H9 (cell line): Measurements from ENCODE around the gene GALNT12. TPM values are rescaled to one million over a fixed set of nuclear protein-coding genes. Genes with fewer than 3 reads are reported as not detected.

Experiments
- DNase-seq: peaks from one replicate; pipeline ENCODE4 v3.0.0-alpha.2; 2017
- H2AFZ ChIP-seq: one replicate; pipeline ENCODE4 v1.6.1; 2013; ENCODE audit warnings: mild to moderate bottlenecking, low read length, control low read depth, moderate library complexity
- H2AK5ac ChIP-seq: 2 replicates; pipeline ENCODE4 v1.6.1; 2013; ENCODE audit warnings: low read length, control low read depth, mixed read lengths; ENCODE audit not compliant: insufficient read length
- H2BK120ac ChIP-seq: one replicate; pipeline ENCODE4 v1.6.1; 2013; ENCODE audit warnings: low read depth, mild to moderate bottlenecking, low read length, control low read depth, inconsistent platforms; ENCODE audit not compliant: poor library complexity, severe bottlenecking
- H2BK12ac ChIP-seq: 2 replicates; pipeline ENCODE4 v1.6.1; 2013; ENCODE audit warnings: low read length, control low read depth, mixed read lengths, low read depth; ENCODE audit not compliant: insufficient read length
- H2BK15ac ChIP-seq: 2 replicates; pipeline ENCODE4 v1.6.1; 2013; ENCODE audit warnings: low read depth, low read length, control low read depth
- H2BK20ac ChIP-seq: one replicate; pipeline ENCODE4 v1.6.1; 2013; ENCODE audit warnings: low read depth, mild to moderate bottlenecking, low read length, control low read depth, inconsistent platforms; ENCODE audit not compliant: poor library complexity, severe bottlenecking
- H2BK5ac ChIP-seq: 2 replicates; pipeline ENCODE4 v1.6.1; 2013; ENCODE audit warnings: low read length, control low read depth, mixed read lengths; ENCODE audit not compliant: insufficient read length
- H3K14ac ChIP-seq: 2 replicates; pipeline ENCODE4 v1.6.1; 2013; ENCODE audit warnings: low read length, control low read depth; ENCODE audit not compliant: insufficient read depth
- H3K18ac ChIP-seq: 2 replicates; pipeline ENCODE4 v1.6.1; 2013; ENCODE audit warnings: low read depth, mild to moderate bottlenecking, mixed read lengths, low read length, control low read depth; ENCODE audit not compliant: insufficient read length
- H3K23ac ChIP-seq: 2 replicates; pipeline ENCODE4 v1.6.1; 2013; ENCODE audit warnings: low read length, control low read depth, mixed read lengths, low read depth; ENCODE audit not compliant: insufficient read length
- H3K23me2 ChIP-seq: 2 replicates; pipeline ENCODE4 v1.6.1; 2013; ENCODE audit warnings: low read depth, mild to moderate bottlenecking, mixed read lengths, low read length, control low read depth; ENCODE audit not compliant: insufficient read length, poor library complexity, severe bottlenecking
- H3K27ac ChIP-seq: 2 replicates; pipeline ENCODE4 v1.5.1; 2013; ENCODE audit warnings: low read length, control low read depth, mixed read lengths, low read depth; ENCODE audit not compliant: insufficient read length
- H3K27me3 ChIP-seq: 2 replicates; pipeline ENCODE4 v1.6.1; 2013; ENCODE audit warnings: low read length, control low read depth, inconsistent platforms; ENCODE audit not compliant: insufficient read depth
- H3K4ac ChIP-seq: 2 replicates; pipeline ENCODE4 v1.6.1; 2013; ENCODE audit warnings: low read depth, mild to moderate bottlenecking, control low read depth, inconsistent platforms, low read length, moderate library complexity
- H3K4me1 ChIP-seq: 2 replicates; pipeline ENCODE4 v1.6.1; 2013; ENCODE audit warnings: low read length, control low read depth, inconsistent platforms; ENCODE audit not compliant: insufficient read depth
- H3K4me2 ChIP-seq: 2 replicates; pipeline ENCODE4 v1.6.1; 2013; ENCODE audit warnings: low read length, control low read depth, mixed read lengths; ENCODE audit not compliant: insufficient read length, insufficient read depth
- H3K56ac ChIP-seq: 2 replicates; pipeline ENCODE4 v1.6.1; 2013; ENCODE audit warnings: low read depth, mild to moderate bottlenecking, mixed read lengths, low read length, control low read depth; ENCODE audit not compliant: insufficient read length
- H3K79me1 ChIP-seq: 2 replicates; pipeline ENCODE4 v1.6.1; 2013; ENCODE audit warnings: low read depth, mild to moderate bottlenecking, moderate library complexity, low read length, control low read depth, inconsistent platforms; ENCODE audit not compliant: insufficient read depth, poor library complexity, severe bottlenecking
- H3K79me2 ChIP-seq: 2 replicates; pipeline ENCODE4 v1.6.1; 2013; ENCODE audit warnings: low read length, control low read depth, inconsistent platforms; ENCODE audit not compliant: insufficient read depth
- H3K9ac ChIP-seq: 2 replicates; pipeline ENCODE4 v1.6.1; 2013; ENCODE audit warnings: low read length, control low read depth, mixed read lengths; ENCODE audit not compliant: insufficient read length; ENCODE audit errors: extremely low read depth
- H3K9me3 ChIP-seq: one replicate; pipeline ENCODE4 v1.6.1; 2013; ENCODE audit warnings: low read depth, low read length, inconsistent platforms; ENCODE audit not compliant: control insufficient read depth
- H3T11ph ChIP-seq: one replicate; pipeline ENCODE4 v1.6.1; 2013; ENCODE audit warnings: mild to moderate bottlenecking, low read length, control low read depth, inconsistent platforms
- H4K20me1 ChIP-seq: one replicate; pipeline ENCODE4 v1.6.1; 2013; ENCODE audit not compliant: control insufficient read depth, insufficient read length, insufficient read depth
- H4K5ac ChIP-seq: 2 replicates; pipeline ENCODE4 v1.6.1; 2013; ENCODE audit warnings: low read depth, mild to moderate bottlenecking, mixed read lengths, low read length, control low read depth; ENCODE audit not compliant: insufficient read length
- H4K8ac ChIP-seq: replicated peaks from 2 replicates; pipeline ENCODE4 v1.6.1; 2013; ENCODE audit warnings: low read length, control low read depth, mixed read lengths, low read depth; ENCODE audit not compliant: insufficient read length
- H4K91ac ChIP-seq: 2 replicates; pipeline ENCODE4 v1.6.1; 2013; ENCODE audit warnings: low read depth, mild to moderate bottlenecking, moderate library complexity, mixed read lengths, low read length, control low read depth; ENCODE audit not compliant: insufficient read length
- H3K27ac Mint-ChIP-seq, 3 experiments: 2 replicates in 2 of 3; 3 replicates in 1 of 3; pipeline ENCODE4 v1.8.0; 2020 to 2021; ENCODE audit warnings: mixed read lengths in 3 of 3, mild to moderate bottlenecking in 1 of 3, moderate library complexity in 1 of 3
- H3K27me3 Mint-ChIP-seq: 2 replicates; pipeline ENCODE4 v1.8.0; 2021; ENCODE audit warnings: low read depth, mild to moderate bottlenecking, moderate library complexity, mixed read lengths
- H3K36me3 Mint-ChIP-seq, 3 experiments: 2 replicates in 2 of 3; 3 replicates in 1 of 3; pipeline ENCODE4 v1.8.0; 2020 to 2021; ENCODE audit warnings: low read depth in 3 of 3, mixed read lengths in 3 of 3; ENCODE audit not compliant: insufficient read depth in 1 of 3
- H3K4me1 Mint-ChIP-seq, 2 experiments: 2 replicates each; pipeline ENCODE4 v1.8.0; 2020; ENCODE audit warnings: mixed read lengths in 2 of 2
- H3K4me3 Mint-ChIP-seq, 2 experiments: 2 replicates in 1 of 2; 3 replicates in 1 of 2; pipeline ENCODE4 v1.8.0; 2020 to 2021; ENCODE audit warnings: mild to moderate bottlenecking in 2 of 2, mixed read lengths in 2 of 2, moderate library complexity in 1 of 2
- H3K9me3 Mint-ChIP-seq, 2 experiments: 2 replicates in 1 of 2; 3 replicates in 1 of 2; pipeline ENCODE4 v1.8.0; 2020; ENCODE audit warnings: mild to moderate bottlenecking in 2 of 2, mixed read lengths in 2 of 2, moderate library complexity in 1 of 2
- WGBS: extraction: QIAGEN DNeasy Blood & Tissue Kit; methylation state at CpG from one replicate; pipeline ENCODE4 v1.1.7; 2013; ENCODE audit warnings: missing lambda C conversion rate, low lambda C conversion rate, mixed read lengths; ENCODE audit not compliant: insufficient read length; ENCODE audit errors: extremely low coverage; 5-methylcytosine and 5-hydroxymethylcytosine counted together
- total RNA-seq: library from RNA; stranded (reverse); gene quantifications from 2 replicates; pipeline ENCODE4 v1.2.1, GENCODE V29; 2021
- TF ChIP-seq, protein P1 (sequence below): fragments of 200-600 bp; sonication (generic); conservative IDR thresholded peaks from 3 replicates; pipeline ENCODE4 v1.8.0; 2021; ENCODE audit warnings: antibody characterized with exemption, mild to moderate bottlenecking

GALNT12 gene
- total RNA-seq, 1 experiment from 2014 or later = 18.0 TPM

DNA sequence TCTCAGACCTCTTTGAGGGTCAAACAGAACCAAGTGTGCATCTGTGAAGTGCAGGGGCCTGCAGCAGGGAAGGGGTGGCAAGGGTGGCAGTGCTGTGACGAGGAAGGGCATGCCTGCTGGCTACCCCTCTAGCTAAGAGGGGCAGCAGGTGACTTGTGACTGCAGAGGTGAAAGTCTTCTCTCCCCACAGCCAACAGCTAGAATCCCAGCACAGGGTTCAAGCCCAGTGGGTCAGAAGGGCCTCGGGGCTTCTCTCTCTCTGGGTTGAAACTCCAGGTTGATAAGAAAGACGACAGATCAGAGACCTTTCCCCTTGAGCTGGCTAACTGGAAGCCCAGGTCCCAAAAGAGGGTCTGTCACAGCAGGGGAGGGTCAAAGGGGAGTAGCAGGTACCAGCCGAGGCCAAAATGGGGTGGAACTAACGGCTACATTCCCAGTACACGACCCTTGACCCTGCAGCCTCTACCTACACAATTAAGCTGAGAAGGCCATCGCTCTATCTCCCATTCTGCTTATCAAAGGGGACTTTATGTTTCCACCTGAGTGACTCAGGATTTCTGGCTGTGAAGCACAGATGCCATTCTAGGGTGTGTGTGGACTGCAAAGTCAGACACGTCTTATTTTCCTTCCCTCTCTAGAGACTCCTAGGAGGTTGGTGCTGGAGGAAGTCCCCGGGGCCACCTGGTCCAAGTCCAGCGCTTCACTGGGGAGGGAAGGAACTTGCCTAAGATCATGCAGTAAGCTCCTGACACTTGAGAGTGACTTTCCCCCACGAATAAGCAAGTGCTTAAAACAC is 25.7 kb upstream of the GALNT12 start:
- Histone ChIP-seq H3K23me2 (no peaks in the 10 kb centered on the region), H2AK5ac (no peak overlapping the region), H3K14ac (no peak overlapping the region; the same call in 1 of the 2 replicates), H4K8ac (no peak overlapping the region), H3K27ac (no peak overlapping the region), H2BK5ac (no peak overlapping the region), H3K18ac (no peak overlapping the region), H3K9me3 (no peaks in the 10 kb centered on the region), H2BK120ac (no peak overlapping the region), H2BK12ac (no peak overlapping the region), H2AFZ (no peak overlapping the region), H2BK20ac (no peak overlapping the region), H3T11ph (no peak overlapping the region), H3K56ac (no peak overlapping the region), H3K27me3 (no peaks in the 10 kb centered on the region), H4K20me1 (no peaks in the 10 kb centered on the region), H4K91ac (no peak overlapping the region), H3K4me1 (no peaks in the 10 kb centered on the region), H3K79me2 (no peaks in the 10 kb centered on the region), H3K4ac (no peak overlapping the region), H2BK15ac (no peak overlapping the region), H3K23ac (no peak overlapping the region), H3K4me2 (no peak overlapping the region), H3K9ac (no peak overlapping the region), H3K79me1 (no peaks in the 10 kb centered on the region), H4K5ac (no peak overlapping the region)
- DNase-seq = no peak
- Mint-ChIP-seq H3K27me3 (no peaks in the 10 kb centered on the region), H3K9me3 (no peaks in the 10 kb centered on the region; a peak in 1 of 5 replicates), H3K27ac (no peak overlapping the region; a peak in 1 of 7 replicates), H3K36me3 (peaks cover 10 to 67% (median 52%) of the 10 kb centered on the region in 3 experiments; a peak in 6 of 7 replicates), H3K4me1 (no peaks in the 10 kb centered on the region), H3K4me3 (no peak overlapping the region)
- no CpG with 5 or more reads among the region's 11 CpGs for WGBS
- TF ChIP-seq, protein P1, sequence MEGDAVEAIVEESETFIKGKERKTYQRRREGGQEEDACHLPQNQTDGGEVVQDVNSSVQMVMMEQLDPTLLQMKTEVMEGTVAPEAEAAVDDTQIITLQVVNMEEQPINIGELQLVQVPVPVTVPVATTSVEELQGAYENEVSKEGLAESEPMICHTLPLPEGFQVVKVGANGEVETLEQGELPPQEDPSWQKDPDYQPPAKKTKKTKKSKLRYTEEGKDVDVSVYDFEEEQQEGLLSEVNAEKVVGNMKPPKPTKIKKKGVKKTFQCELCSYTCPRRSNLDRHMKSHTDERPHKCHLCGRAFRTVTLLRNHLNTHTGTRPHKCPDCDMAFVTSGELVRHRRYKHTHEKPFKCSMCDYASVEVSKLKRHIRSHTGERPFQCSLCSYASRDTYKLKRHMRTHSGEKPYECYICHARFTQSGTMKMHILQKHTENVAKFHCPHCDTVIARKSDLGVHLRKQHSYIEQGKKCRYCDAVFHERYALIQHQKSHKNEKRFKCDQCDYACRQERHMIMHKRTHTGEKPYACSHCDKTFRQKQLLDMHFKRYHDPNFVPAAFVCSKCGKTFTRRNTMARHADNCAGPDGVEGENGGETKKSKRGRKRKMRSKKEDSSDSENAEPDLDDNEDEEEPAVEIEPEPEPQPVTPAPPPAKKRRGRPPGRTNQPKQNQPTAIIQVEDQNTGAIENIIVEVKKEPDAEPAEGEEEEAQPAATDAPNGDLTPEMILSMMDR = no peak
